ENCODE data around the gene ELMO2. TPM values are rescaled to one million over a fixed set of nuclear protein-coding genes. Genes with fewer than 3 reads are reported as not detected.
"Not testable (repeated sequence)": the region's sequence is repeated elsewhere in the genome, so short reads cannot be mapped to it uniquely, and the experiment has no call there.

The ELMO2 gene
- total and polyA plus RNA-seq, 5 donors from 2014 or later, result 37.7 to 84.9 (median 44.8) TPM

DNA sequence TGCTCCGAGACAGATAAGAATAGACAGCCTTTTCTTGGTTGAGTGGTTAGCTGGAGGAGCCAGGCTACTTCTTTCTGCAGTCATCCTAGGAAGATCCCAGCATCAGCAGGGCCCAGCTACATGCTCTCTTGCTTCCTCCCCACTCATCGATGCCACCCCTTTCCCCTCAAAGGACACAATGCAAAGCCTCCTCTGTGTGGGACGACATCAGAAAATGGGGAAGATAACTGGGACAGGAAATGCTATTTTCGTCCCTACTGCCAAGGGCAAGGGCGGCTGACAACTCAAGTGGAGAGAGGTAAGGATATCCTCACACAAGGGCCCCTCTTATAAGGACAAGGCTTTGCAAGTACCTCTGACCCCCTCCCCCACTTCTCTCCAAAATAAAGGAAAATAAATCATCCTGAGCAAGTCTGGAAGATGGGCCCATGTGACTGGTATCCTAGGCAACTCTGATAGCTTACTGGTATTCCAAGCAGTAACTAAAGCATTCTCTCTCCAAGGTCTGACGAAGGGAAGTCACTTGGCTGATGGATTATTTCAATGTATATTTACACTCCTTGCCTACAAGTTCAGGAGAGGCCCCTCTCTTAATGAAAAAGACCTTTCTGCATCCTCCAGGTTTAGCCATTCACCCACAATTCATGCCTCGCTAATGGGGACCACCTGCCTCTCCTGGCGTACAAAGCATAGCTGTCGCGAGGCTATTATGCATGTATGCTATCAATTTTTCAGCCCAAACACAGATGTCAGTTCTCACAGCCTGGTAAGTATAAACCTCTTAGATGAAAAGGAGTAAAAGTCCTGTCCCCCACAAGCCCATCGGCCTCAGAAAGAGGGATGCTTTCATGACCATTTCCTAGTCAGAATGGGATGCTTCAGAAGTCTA is 11.3 kb downstream of the ELMO2 start:
- Mint-ChIP-seq H3K36me3 (peaks cover 37% of the 10 kb centered on the region), H3K27me3 (no peaks in the 10 kb centered on the region), H3K9me3 (no peaks in the 10 kb centered on the region), H3K4me3 (no peak overlapping the region), H3K4me1 (peaks cover 10 to 29% (median 15%) of the 10 kb centered on the region in 4 donors), H3K27ac (no peak overlapping the region)
- Histone ChIP-seq H3K4me1 (ENCODE audit: control insufficient read depth, insufficient read depth, low read length, poor library complexity, severe bottlenecking) (peaks cover 14% of the 10 kb centered on the region), H3K27ac (ENCODE audit: insufficient read depth, low read length, poor library complexity, severe bottlenecking) (no peak overlapping the region), H3K27me3 (ENCODE audit: control insufficient read depth, insufficient read depth, low read length) (no peaks in the 10 kb centered on the region), H3K4me3 (ENCODE audit: low read depth, low read length) (no peak overlapping the region), H3K36me3 (ENCODE audit: control insufficient read depth, insufficient read depth, low read length) (peaks cover 66% of the 10 kb centered on the region), H3K9me3 (ENCODE audit: control insufficient read depth in 2 of 2, low read length in 2 of 2) (no peaks in the 10 kb centered on the region)
- ATAC-seq (ENCODE audit: low read depth in 2 of 2), result no peak
- DNase-seq, result no peak

DNA sequence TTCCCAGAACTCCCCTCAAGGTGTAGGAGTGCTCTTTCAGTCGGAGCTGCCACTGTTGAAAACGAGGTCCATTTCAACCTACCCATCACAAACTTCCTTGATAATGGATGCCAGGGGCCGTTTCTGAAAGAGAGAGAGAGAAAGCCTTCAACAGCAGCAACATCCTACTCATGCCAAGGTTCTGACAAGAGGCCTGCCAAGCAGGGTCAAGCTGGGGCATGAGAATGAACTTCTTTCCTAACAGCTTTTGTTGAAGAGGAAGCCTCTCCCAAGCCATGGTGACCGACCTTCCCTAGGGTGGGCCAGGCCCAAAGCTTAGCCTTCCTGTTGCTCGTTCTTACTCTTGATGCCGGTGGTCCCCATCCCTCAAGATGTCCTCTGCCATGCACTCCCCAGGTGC is 12.4 kb downstream of the ELMO2 start:
- H3K4me3 Mint-ChIP-seq, result no peak overlapping the region
- no peaks in the 10 kb centered on the region for H3K27me3 Mint-ChIP-seq
- no peaks in the 10 kb centered on the region for H3K9me3 Mint-ChIP-seq
- Histone ChIP-seq H3K27me3 (ENCODE audit: control insufficient read depth, insufficient read depth, low read length) (no peaks in the 10 kb centered on the region), H3K4me1 (ENCODE audit: control insufficient read depth, insufficient read depth, low read length, poor library complexity, severe bottlenecking) (peaks cover 3% of the 10 kb centered on the region), H3K36me3 (ENCODE audit: control insufficient read depth, insufficient read depth, low read length) (peaks cover 74% of the 10 kb centered on the region), H3K27ac (ENCODE audit: insufficient read depth, low read length, poor library complexity, severe bottlenecking) (no peak overlapping the region), H3K4me3 (ENCODE audit: low read depth, low read length) (no peak overlapping the region), H3K9me3 (ENCODE audit: control insufficient read depth in 2 of 2, low read length in 2 of 2) (no peaks in the 10 kb centered on the region)
- DNase-seq, result no peak
- H3K27ac Mint-ChIP-seq, result no peak overlapping the region
- peaks cover 34% of the 10 kb centered on the region for H3K36me3 Mint-ChIP-seq
- peaks cover 2 to 19% (median 8%) of the 10 kb centered on the region in 4 donors for H3K4me1 Mint-ChIP-seq
- ATAC-seq (ENCODE audit: low read depth in 2 of 2), result no peak

DNA sequence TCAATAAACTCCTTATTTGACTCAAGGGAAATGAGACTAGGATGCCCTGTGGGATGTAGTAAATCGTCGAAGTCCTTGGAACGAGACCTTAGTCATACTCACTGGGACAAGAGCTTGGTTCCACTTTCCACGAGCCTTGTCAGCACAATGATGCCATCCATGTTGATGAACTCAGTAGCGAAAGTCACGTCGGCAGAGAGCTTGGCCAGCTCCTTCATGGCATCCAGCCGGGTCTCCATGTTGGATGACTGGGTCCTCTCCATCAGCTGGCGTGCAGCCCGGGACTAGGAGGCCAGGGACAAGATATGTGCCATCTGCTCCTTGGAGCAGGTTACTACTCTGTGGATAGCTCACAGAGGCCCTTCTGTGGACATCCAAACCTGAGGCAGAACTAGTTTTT is 17.5 kb downstream of the ELMO2 start:
- no peaks in the 10 kb centered on the region for H3K9me3 ChIP-seq (ENCODE audit: control insufficient read depth in 2 of 2, low read length in 2 of 2)
- no peaks in the 10 kb centered on the region for H3K27me3 ChIP-seq (ENCODE audit: control insufficient read depth, insufficient read depth, low read length)
- H3K27ac ChIP-seq (ENCODE audit: insufficient read depth, low read length, poor library complexity, severe bottlenecking), result no peak overlapping the region
- DNase-seq (no peak), ATAC-seq (ENCODE audit: low read depth in 2 of 2) (no peak)
- Mint-ChIP-seq H3K27me3 (no peaks in the 10 kb centered on the region), H3K4me3 (no peak overlapping the region), H3K27ac (no peak overlapping the region), H3K9me3 (no peaks in the 10 kb centered on the region), H3K4me1 (peaks cover 0 to 3% (median 0%) of the 10 kb centered on the region in 4 donors), H3K36me3 (peaks cover 64% of the 10 kb centered on the region)
- no peaks in the 10 kb centered on the region for H3K4me1 ChIP-seq (ENCODE audit: control insufficient read depth, insufficient read depth, low read length, poor library complexity, severe bottlenecking)
- H3K4me3 ChIP-seq (ENCODE audit: low read depth, low read length), result no peak overlapping the region
- H3K36me3 ChIP-seq (ENCODE audit: control insufficient read depth, insufficient read depth, low read length), result peaks cover 95% of the 10 kb centered on the region

DNA sequence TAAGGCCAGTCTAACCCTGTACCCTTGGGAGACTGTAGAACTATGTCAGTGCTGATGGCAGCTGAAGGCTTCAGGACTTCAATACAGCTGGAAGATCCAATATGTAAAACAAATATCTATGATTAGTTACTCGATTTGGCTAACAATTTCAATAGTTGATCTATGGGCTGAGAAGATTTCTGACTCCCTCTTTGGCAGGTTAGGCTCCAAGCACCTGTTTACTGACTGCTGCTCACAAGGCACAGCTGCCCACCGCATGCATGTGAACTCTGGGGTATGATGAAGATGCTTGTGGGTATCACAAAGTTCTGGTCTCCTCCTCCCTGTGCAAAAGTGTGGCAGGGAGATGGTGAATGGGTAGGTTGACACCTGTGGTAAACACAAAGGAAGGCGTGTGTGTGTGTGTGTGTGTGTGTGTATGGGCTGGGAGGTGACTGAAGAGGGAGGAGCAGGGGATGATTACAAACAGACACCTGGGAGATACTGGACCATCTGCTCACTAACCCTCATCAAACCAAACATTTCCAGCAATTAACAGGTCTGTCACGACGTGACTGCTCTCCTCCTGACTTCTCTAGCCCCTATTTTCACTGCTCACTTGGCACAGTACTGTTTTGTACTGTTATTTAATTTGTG is 18.1 kb downstream of the ELMO2 start:
- H3K4me3 Mint-ChIP-seq, result no peak overlapping the region
- Histone ChIP-seq H3K4me3 (ENCODE audit: low read depth, low read length) (no peak overlapping the region), H3K4me1 (ENCODE audit: control insufficient read depth, insufficient read depth, low read length, poor library complexity, severe bottlenecking) (no peaks in the 10 kb centered on the region), H3K27me3 (ENCODE audit: control insufficient read depth, insufficient read depth, low read length) (no peaks in the 10 kb centered on the region), H3K27ac (ENCODE audit: insufficient read depth, low read length, poor library complexity, severe bottlenecking) (no peak overlapping the region), H3K9me3 (ENCODE audit: control insufficient read depth in 2 of 2, low read length in 2 of 2) (no peaks in the 10 kb centered on the region), H3K36me3 (ENCODE audit: control insufficient read depth, insufficient read depth, low read length) (peaks cover 95% of the 10 kb centered on the region)
- ATAC-seq (ENCODE audit: low read depth in 2 of 2) (no peak), DNase-seq (no peak)
- no peaks in the 10 kb centered on the region for H3K9me3 Mint-ChIP-seq
- no peaks in the 10 kb centered on the region for H3K27me3 Mint-ChIP-seq
- H3K36me3 Mint-ChIP-seq, result peaks cover 66% of the 10 kb centered on the region
- peaks cover 0 to 3% (median 0%) of the 10 kb centered on the region in 4 donors for H3K4me1 Mint-ChIP-seq
- peak overlapping the region in 2 of 3 donors; percentile 16 to 52 for H3K27ac Mint-ChIP-seq

DNA sequence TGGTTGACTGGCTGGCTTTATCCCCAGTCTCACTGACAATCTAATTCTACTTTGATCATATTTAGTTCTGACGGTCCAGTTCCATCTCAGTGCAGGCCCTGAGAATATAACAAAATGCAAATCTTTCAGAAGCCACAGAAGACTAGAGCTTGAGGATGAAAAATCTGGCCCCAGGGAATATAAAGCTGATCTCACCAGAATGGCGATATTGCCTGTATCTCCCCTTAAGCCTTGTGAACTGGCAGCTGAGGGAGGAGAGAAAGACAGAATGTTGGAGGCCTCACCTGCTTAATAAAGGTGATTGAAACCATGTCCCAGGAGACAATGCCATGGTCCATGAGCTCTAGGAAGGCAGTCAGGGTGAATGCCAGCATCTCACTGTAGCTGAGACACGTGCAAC is 19.4 kb downstream of the ELMO2 start:
- not testable (repeated sequence) for DNase-seq; H3K4me3 Mint-ChIP-seq; H3K9me3 Mint-ChIP-seq; H3K4me1 Mint-ChIP-seq; ATAC-seq (ENCODE audit: low read depth in 2 of 2); H3K27me3 ChIP-seq (ENCODE audit: control insufficient read depth, insufficient read depth, low read length); H3K4me3 ChIP-seq (ENCODE audit: low read depth, low read length); H3K27ac ChIP-seq (ENCODE audit: insufficient read depth, low read length, poor library complexity, severe bottlenecking); H3K4me1 ChIP-seq (ENCODE audit: control insufficient read depth, insufficient read depth, low read length, poor library complexity, severe bottlenecking); H3K9me3 ChIP-seq (ENCODE audit: control insufficient read depth in 2 of 2, low read length in 2 of 2); H3K27me3 Mint-ChIP-seq
- H3K36me3 Mint-ChIP-seq, result peaks cover 64% of the 10 kb centered on the region
- H3K36me3 ChIP-seq (ENCODE audit: control insufficient read depth, insufficient read depth, low read length), result peaks cover 95% of the 10 kb centered on the region
- H3K27ac Mint-ChIP-seq, result peak overlapping the region in 1 of 3 donors; percentile 32

DNA sequence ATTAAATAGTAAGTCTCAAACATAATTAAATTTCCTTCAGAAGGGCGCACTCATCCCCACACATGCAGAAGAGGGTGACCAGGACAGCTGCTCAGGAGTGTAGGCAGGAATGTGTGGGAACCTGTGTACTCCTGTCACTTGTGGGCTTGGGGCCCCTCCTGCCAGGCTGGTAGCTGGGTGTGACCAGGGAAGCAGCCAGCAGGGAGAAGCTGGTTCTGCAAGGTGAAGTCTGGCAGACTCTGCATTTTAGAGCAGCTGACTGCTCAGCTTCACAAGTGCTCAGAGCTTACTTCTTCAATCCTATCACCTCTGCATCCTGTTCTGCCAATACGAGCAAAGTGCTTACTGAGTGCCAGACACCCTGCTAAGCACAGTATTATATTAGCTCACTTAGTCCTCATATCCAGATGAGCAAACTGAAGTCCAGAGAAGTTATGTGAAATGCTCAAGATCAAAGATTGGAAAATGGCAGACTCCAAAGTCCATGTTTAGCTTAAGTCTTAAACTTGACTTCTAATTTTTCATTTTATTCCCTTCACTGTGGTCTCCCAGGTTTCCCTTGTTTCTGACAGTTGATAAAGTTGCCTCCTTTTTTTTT is 27.9 kb downstream of the ELMO2 start:
- Histone ChIP-seq H3K27ac (ENCODE audit: insufficient read depth, low read length, poor library complexity, severe bottlenecking) (no peak overlapping the region), H3K27me3 (ENCODE audit: control insufficient read depth, insufficient read depth, low read length) (no peaks in the 10 kb centered on the region), H3K4me1 (ENCODE audit: control insufficient read depth, insufficient read depth, low read length, poor library complexity, severe bottlenecking) (no peaks in the 10 kb centered on the region), H3K9me3 (ENCODE audit: control insufficient read depth in 2 of 2, low read length in 2 of 2) (no peaks in the 10 kb centered on the region), H3K36me3 (ENCODE audit: control insufficient read depth, insufficient read depth, low read length) (peaks cover 94% of the 10 kb centered on the region), H3K4me3 (ENCODE audit: low read depth, low read length) (no peak overlapping the region)
- H3K27me3 Mint-ChIP-seq, result no peaks in the 10 kb centered on the region
- no peak overlapping the region for H3K4me3 Mint-ChIP-seq
- ATAC-seq (ENCODE audit: low read depth in 2 of 2) (no peak), DNase-seq (no peak)
- H3K4me1 Mint-ChIP-seq, result peaks cover 0 to 8% (median 5%) of the 10 kb centered on the region in 4 donors
- H3K36me3 Mint-ChIP-seq, result peaks cover 55% of the 10 kb centered on the region
- H3K27ac Mint-ChIP-seq, result peak overlapping the region in 1 of 3 donors; percentile 56
- no peaks in the 10 kb centered on the region for H3K9me3 Mint-ChIP-seq

DNA sequence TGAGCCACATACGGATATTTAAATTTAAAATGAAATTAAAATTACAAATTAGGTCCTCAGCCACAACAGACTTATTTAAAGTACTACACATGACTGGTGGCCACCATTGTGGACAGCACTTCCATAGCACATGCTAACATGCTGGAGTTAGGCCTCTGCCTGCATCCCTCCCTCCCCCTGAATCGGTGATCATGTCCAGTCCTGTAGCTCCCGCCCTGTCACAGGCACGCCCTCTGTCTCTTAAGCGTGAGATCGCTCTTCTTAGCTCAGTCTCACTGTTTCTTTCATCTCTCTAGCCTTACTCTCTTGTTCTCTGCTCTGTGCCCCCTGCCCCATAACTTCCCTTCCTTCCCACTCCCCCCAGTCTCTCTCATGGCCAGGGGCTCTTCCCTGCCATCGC is 28.9 kb downstream of the ELMO2 start:
- ATAC-seq (ENCODE audit: low read depth in 2 of 2) (no peak), DNase-seq (no peak)
- Mint-ChIP-seq H3K4me1 (peaks cover 0 to 8% (median 5%) of the 10 kb centered on the region in 4 donors), H3K36me3 (peaks cover 59% of the 10 kb centered on the region), H3K9me3 (no peaks in the 10 kb centered on the region), H3K4me3 (no peak overlapping the region), H3K27me3 (no peaks in the 10 kb centered on the region), H3K27ac (peak overlapping the region in 2 of 3 donors; percentile 6 to 14)
- H3K4me1 ChIP-seq (ENCODE audit: control insufficient read depth, insufficient read depth, low read length, poor library complexity, severe bottlenecking), result no peaks in the 10 kb centered on the region
- H3K36me3 ChIP-seq (ENCODE audit: control insufficient read depth, insufficient read depth, low read length), result peaks cover 94% of the 10 kb centered on the region
- H3K27me3 ChIP-seq (ENCODE audit: control insufficient read depth, insufficient read depth, low read length), result no peaks in the 10 kb centered on the region
- H3K9me3 ChIP-seq (ENCODE audit: control insufficient read depth in 2 of 2, low read length in 2 of 2), result no peaks in the 10 kb centered on the region
- H3K27ac ChIP-seq (ENCODE audit: insufficient read depth, low read length, poor library complexity, severe bottlenecking), result no peak overlapping the region
- H3K4me3 ChIP-seq (ENCODE audit: low read depth, low read length), result no peak overlapping the region

Measured in CD4-positive, CD25-positive, alpha-beta regulatory T cell (primary cell).